Astrocyte of the hippocampus (primary cell): ENCODE measurements around the gene CERS5.
"Not testable (repeated sequence)": the region's sequence is repeated elsewhere in the genome, so short reads cannot be mapped to it uniquely, and the experiment has no call there.

Experiments used
- DNase-seq: peaks from one replicate; pipeline ENCODE4 v3.0.0; 2011; ENCODE audit warnings: low read depth, low spot score

The CERS5 gene

GRCh38 chr12:50187084-50187900 lies 20.1 kb upstream of the CERS5 start:
- peak; percentile 91 for DNase-seq

GRCh38 chr12:50186681-50187080 lies 19.5 kb upstream of the CERS5 start:
- peak; percentile 74 for DNase-seq

GRCh38 chr12:50185970-50186663 lies 18.9 kb upstream of the CERS5 start:
- peak; percentile 81 for DNase-seq

- DNase-seq: peak; percentile 45
These were observed 18.2 kb upstream of the CERS5 start for GRCh38 chr12:50185301-50185895.

GRCh38 chr12:50184261-50184660 lies 17.1 kb upstream of the CERS5 start:
- no peak for DNase-seq

- no peak for DNase-seq
These were observed 15.3 kb upstream of the CERS5 start for GRCh38 chr12:50182461-50182860.

GRCh38 chr12:50181691-50182090 lies 14.5 kb upstream of the CERS5 start:
- no peak for DNase-seq

GRCh38 chr12:50175716-50176026 lies 8.5 kb upstream of the CERS5 start:
- no peak for DNase-seq

GRCh38 chr12:50174971-50175715 lies 8.0 kb upstream of the CERS5 start:
- peak; percentile 85 for DNase-seq

GRCh38 chr12:50166799-50167048 lies 445 bp downstream of the CERS5 start:
- DNase-seq: no peak

- DNase-seq: no peak
These were observed 2.2 kb downstream of the CERS5 start for GRCh38 chr12:50164963-50165362.

- DNase-seq: no peak
These were observed 4.9 kb downstream of the CERS5 start for GRCh38 chr12:50162230-50162629.

- no peak for DNase-seq
These were observed 6.5 kb downstream of the CERS5 start for GRCh38 chr12:50160643-50161042.

- DNase-seq: peak; percentile 38
These were observed 9.9 kb downstream of the CERS5 start for GRCh38 chr12:50157259-50157658.

- no peak for DNase-seq
These were observed 10.5 kb downstream of the CERS5 start for GRCh38 chr12:50156641-50157040.

GRCh38 chr12:50154947-50155346 lies 12.2 kb downstream of the CERS5 start:
- DNase-seq: not testable (repeated sequence)

- no peak for DNase-seq
These were observed 16.0 kb downstream of the CERS5 start for GRCh38 chr12:50151047-50151687.

- DNase-seq: no peak
These were observed 17.9 kb downstream of the CERS5 start for GRCh38 chr12:50149311-50149710.

GRCh38 chr12:50148011-50148410 lies 19.2 kb downstream of the CERS5 start:
- not testable (repeated sequence) for DNase-seq

GRCh38 chr12:50147281-50147680 lies 19.9 kb downstream of the CERS5 start:
- DNase-seq: no peak

GRCh38 chr12:50145439-50145838 lies 21.7 kb downstream of the CERS5 start:
- no peak for DNase-seq

- DNase-seq: no peak
These were observed 24.2 kb downstream of the CERS5 start for GRCh38 chr12:50142993-50143392.
